HL-60 (cell line): ENCODE measurements around the gene TULP4.

Experiments used
- CTCF ChIP-seq: IDR thresholded peaks from one replicate; pipeline ENCODE4 v1.5.1; 2011; ENCODE audit warnings: low read length, control low read depth, inconsistent platforms; ENCODE audit not compliant: insufficient read depth
- POLR2AphosphoS5 ChIP-seq: IDR thresholded peaks from 2 replicates; pipeline ENCODE4 v1.6.1; 2012; ENCODE audit warnings: low read depth
- REST ChIP-seq: IDR thresholded peaks from 2 replicates; pipeline ENCODE4 v1.6.1; 2012; ENCODE audit warnings: low read depth; ENCODE audit not compliant: insufficient replicate concordance
- SPI1 ChIP-seq: IDR thresholded peaks from 2 replicates; pipeline ENCODE4 v1.6.1; 2012; ENCODE audit warnings: low read depth, mild to moderate bottlenecking, borderline replicate concordance

- no peak for TF ChIP-seq REST
- TF ChIP-seq CTCF: no peak
- no peak for TF ChIP-seq POLR2AphosphoS5
- TF ChIP-seq SPI1: no peak
Observed at GRCh38 chr6:158467923-158468322, 155.7 kb downstream of the TULP4 start.
